HG03354 (cell line): ENCODE measurements around the gene CHST13.

Experiments
- ATAC-seq: cut with Tn5 transposase; IDR thresholded peaks from one replicate; pipeline ENCODE4 v1.9.1; 2021; ENCODE audit warnings: mild to moderate bottlenecking; ENCODE audit not compliant: unreplicated experiment, poor library complexity, severe bottlenecking

The CHST13 gene, protein sequence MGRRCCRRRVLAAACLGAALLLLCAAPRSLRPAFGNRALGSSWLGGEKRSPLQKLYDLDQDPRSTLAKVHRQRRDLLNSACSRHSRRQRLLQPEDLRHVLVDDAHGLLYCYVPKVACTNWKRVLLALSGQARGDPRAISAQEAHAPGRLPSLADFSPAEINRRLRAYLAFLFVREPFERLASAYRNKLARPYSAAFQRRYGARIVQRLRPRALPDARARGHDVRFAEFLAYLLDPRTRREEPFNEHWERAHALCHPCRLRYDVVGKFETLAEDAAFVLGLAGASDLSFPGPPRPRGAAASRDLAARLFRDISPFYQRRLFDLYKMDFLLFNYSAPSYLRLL

DNA sequence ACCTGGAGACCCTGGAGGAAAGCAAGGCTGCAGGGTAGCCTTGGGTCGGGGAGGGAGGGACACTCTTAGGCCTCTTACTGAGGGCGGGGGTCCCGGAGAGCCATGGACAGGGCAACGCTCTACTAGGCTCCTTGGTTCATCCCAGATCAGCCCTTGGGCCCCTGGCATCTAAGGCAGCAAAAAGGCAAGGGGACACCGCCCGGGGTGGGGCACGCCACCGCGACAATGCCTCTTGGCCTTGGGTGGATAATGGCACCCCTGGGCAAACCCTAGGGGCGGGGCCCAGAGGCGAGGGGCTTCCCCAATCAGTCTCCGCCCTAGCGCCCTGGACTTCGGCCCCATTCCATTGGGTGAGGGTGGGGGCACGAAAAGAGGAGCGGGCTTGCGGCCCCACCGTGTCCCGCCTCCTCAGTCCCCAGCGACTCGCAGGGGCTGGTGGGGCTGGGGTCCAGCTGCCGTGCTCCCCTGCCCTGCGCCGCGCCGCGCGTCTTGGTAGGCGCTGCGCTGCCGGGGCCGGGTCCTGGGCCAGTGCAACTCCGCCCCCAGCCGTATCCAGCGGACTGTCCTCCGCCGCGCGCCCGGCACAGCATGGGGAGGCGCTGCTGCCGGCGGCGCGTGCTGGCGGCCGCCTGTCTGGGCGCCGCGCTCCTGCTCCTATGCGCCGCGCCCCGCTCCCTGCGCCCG is at the start of gene CHST13:
Gene CHST13 (plus strand): TSS at position 411 of the 684 bp plus-strand sequence. CDS start 178 bp downstream, at position 589.
- no peak for ATAC-seq

DNA sequence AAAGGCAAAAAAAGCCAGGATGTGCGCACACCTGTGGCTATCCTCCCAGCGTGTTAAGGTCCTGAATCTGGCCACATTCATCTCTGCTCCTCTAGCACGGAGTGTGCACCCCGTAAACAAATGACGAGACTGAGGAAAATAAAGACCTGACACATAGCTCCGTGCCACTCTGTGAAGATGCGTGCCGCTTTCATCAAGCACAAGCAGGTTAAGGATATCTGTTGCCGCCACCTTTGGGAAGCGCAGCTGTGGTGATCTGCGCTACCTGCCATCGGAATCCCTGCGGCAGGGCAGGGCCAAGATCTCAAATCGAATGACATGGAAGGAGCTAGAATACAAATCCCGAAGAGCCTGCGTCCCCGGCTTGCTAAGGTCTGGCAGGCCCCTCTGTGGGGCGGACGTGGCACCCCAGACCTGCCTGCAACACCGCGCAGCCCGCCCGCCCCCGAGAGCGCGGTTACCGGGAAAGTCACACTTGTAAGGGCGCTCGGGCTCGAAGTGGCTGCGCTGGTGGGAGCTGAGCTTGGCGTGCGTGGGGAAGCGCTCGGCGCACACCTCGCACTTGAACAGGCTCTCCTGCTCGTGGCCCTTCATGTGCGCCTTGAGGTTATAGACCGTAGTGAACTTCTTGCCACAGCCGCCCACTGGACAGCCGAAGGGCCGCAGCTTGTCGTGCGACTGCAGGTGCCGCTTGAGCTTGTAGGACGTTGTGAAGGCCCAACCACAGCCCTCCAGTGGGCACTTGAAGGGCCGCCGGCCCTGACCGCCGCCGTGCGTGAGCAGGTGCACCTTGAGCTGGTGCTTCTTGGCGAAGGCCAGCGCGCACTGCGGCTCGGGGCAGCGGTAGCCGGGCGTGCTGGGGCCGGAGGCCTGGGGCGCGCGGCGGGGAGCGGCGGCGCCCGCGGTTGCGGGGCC is 49.2 kb upstream of the CHST13 start:
- peak; percentile 32 for ATAC-seq

DNA sequence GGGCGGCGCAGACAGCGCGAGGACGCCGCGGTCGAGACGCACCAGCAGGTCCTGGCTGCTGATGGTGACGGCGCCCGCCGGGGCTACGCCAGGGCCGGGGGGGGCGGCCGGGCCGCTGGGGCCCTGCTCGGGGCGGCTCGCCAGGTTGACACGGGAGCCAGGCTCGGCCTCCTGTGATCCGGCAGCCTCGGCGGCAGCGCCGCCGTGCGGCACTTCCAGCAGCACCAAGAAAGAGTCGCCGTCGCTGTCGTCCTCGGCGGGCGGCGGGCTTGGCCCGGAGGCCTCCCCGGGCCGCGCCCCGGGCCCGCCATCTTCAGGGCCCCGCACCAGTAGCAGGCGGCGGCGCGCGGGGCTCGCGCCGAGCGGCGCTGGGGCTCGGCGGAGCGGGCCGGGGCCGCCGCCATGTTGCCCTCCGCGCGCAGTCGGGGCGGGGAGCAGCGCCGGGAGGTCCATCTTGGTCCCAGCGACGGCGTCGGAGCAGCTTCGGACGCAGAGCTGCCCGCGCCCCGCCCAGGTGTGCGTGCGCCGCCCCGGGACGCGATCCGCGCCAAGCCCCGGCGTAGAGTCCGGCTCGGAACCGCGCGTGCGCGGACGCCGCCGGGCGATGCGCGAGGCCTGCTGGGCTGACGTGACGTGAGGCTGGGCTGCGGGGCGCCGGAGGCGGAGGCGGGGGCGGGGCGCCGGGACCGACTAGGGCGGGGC is 48.4 kb upstream of the CHST13 start, which contains the start of gene ZXDC:
Gene ZXDC (minus strand): TSS at position 479 of the 702 bp plus-strand sequence. CDS start 26 bp downstream, at position 453.
- ATAC-seq, result peak; percentile 81

DNA sequence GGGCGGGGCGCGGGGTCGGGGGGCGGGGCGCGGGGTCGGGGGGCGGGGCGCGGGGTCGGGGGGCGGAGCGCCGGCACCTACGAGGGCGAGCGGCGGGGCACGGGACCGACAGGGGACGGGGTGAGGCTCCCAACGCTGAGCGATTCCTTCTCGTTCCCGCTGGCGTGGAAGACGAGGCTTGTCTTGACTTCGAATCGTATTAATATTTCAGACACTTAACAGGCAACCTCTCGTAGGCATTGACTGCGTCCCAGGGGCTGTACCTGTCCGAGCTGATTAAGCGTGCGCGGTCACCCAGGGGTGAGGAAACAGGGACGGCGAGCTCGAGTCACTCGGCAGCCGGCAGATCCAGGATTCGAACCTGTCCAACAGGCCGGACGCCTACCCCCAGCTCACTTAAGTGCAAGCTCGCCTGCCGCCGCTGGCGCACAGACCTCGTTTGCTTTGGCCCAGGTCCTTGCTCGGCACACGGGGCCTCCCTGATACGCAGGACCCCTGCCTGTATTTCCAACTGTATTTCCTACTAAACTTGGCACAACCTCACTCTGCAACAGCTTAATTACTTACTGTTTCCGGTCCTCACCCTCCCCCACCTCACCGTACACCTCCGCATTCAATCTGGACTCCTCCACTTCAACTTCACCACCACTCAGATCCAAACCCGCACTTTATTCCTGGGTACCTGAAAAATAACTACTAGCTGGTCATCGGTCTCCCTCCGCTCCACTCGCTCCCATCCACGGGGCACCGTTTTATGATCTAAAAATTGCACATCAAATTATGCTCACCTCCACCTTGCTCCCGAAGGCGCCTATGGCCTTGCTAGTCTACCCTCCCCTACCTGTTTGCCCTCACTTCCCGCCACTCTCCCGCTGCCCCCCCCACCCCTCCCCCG is 47.5 kb upstream of the CHST13 start:
- peak; percentile 34 for ATAC-seq

DNA sequence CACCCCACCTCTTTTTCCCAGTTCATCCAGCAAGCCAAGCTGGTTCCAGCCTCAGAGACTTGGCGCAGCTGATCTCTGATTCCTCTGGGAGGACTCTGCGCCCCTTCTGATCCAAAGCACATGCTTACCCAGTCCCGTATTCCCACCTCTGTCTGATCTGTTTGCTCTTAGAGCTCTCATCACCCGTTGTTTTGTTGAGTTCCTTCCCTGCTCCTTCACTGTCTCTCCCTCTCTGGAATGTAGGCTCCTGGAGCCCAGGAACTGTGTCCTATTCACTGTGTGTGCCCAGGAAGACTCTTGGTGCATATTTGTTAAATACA is 46.9 kb upstream of the CHST13 start:
- no peak for ATAC-seq

DNA sequence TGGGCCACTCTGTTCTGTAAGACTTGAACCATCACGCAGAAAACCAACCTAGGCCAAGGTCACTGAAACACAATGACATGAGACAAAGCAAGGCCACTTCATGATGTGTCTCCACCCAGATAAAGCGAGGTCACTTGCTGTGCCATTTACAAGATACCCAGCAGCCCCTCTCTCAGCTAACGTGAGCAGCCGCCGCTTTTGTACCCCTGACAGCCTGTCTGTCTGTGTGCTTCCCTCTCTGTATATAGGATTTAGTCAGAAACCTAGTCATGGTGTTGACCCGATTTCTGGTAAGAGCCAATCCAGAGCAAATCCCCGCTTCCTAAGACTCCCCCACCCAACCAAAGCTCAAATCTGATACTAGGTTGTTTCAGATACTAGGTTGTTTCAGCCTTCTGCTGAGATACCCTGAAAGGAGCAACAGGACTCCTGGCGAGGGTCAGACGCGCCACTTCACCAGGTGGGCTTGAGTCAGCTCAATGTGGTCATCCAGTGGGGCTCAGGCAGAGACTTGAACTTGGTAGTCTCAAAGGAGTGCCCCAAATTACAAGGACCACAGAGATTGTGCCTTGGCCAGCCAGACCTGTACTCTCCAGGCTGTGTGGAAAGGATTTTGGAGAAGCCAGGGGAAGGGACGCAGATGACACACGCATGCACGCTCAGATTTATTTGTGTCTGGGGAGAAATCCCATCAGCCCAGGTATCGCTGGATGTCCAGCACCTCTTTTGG is 45.2 kb upstream of the CHST13 start:
- ATAC-seq, result no peak

DNA sequence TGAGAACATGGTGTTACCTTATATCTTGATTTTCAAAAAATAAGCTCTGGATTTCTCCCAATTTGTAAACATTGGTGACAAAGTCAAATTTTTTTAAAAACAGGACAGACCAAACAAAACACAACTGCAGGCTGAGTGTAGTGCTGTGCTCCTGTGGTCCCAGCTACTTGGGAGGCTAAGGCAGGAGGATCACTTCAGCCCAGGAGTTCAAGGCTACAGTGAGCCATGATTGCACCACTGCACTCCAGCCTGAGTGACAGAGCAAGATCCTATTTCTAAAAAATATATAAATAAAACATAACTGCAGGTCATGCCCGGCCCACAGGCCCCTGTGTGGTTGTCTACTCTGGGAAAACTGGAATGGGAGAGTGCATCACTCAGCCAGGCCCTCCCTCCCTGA is 44.3 kb upstream of the CHST13 start:
- no peak for ATAC-seq

DNA sequence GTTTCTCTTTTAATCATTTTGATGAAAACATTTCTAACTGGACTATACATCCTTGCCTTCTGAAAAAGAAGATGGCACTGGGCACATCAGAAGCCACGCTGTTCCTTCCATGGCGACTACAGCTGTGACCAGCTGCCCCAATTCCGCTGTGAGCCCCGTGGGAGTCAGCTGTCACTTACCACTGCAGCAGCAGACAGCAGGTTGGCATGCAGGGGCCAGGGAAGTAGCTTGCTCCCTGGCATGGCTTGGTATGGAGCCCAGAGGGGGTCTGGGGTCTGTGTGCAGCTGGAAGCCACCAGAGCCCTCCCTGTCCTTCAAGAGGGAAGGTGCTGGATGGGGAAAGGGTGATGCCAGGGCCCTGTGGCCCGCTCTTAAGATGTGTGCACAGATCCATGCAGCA is 43.7 kb upstream of the CHST13 start:
- no peak for ATAC-seq

DNA sequence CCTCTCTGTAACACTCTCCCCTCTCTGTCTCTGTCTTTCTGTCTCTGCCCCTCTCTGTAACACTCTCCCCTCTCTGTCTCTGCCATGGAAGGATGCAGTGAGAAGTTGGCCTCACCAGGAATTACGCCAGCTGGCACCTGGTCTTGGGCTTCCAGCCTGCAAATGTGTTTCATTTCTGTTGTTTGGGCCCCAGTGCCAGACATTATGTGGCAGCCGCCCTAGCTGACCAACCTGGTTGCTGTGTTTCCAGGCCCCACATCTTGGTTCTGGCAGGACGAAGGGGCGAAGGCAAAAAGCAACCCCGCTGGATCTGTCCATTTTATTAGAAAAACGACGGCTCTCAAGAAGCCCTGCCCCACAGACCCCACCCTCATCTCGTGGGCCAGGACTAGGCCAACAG is 43.1 kb upstream of the CHST13 start:
- ATAC-seq, result no peak

DNA sequence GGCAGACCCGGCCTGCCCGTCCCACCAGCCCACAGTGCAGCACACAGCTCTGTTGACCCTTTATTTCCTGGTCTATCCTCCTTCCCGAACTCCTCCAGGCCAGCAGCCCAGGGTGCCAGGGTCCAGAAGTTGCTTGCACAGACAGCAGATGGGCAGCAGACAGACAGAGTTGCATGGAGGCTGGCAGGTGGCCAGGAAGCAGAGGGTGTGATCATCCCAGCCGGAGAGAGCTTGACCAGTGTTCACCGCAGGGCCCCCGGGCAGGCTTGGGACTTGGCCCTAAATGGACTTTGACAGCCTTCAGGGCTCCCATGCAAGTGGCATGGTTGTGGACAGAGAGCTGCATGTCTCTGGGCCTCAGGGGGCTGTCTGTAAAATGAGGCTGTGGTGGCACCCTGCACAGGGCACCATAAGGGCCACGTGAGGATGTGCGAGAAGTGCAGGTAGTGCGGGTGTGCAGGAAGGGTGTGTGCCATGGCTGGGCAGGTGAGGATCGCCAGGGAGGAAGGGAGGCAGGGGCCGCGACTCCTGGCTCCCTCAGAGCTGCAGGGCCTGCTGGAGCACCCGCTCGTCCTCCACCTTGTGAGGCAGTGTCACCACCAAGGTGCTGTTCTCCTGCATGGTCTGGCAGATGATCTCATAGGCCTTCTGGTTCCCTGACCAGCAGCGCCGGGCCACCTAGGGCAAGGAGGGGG is 42.0 kb upstream of the CHST13 start:
- no peak for ATAC-seq

DNA sequence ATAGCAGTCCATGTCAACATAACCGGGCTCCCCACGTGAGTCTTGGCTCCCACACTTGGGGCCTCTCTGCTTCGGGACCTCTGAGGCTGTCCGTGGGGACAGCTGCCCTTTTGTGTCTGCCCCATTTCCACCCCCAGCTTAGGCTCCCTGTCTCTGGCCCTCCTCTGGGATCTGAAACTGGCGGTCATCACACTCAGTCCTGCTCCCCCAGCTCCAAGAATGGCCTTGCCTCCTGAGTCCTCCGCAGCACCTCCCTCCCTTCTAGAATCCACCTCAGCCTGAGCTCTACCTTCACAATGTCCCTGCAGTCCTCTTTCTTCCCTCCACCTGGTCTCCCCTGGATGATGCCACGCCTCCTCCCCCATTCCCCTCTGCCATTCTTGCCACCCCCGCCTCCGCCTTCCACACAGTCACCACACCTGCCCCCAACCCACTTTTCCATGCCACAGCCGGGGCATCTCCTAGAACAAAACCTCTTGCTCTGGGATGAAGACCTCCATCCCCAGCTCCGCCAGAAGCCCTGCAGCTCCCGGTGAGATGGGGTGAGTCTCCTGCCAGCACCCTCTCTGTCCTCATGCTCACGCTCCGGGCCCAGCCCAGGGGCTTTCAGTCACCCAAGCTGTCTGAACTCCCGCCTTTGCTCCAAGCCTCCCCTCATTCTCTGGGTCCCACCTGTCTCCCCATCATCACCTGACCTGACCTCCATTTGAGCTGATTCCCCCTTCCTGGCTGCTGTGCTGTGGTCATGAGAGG is 41.3 kb upstream of the CHST13 start:
- ATAC-seq, result no peak

DNA sequence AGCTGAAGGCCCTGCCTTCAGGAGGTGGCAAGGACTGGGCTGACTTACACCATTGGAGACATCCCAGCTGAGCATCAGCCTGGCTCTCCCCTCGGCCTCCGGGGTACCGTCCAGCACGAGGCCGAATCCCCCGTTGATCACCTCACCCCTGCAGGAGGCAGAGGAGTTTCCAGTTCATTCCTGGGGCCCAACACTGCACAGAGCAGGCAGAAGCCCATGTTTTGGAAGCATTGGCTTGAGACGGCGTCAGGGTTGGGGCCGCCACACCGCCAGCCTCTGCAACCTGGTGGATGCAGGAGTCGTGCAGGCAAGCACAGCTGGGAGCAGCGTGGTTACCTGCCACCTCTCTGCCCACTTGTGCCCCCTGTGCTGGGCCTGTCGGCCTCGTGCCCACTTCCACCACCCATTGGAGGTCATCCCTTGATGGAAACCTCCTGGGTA is 40.6 kb upstream of the CHST13 start:
- ATAC-seq, result no peak

DNA sequence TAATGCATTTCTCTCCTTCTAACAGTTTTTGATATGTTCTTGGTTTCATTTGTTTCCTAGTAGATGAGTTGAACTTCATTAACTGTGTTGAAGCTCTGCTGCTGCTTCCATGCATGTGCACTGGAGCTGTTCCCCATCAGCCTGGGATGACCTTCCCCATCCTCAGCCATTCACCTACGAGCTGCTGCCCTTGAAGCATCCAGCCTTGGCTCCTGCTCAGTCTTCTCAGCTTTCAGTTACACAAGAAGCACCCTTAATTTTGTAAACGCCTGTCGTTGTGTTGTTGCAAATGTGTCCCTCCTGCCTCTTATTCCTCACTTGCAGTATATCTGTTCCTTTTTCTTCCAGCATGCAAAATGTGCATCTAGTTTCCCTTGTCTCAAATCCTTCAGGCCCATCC is 39.8 kb upstream of the CHST13 start:
- no peak for ATAC-seq

DNA sequence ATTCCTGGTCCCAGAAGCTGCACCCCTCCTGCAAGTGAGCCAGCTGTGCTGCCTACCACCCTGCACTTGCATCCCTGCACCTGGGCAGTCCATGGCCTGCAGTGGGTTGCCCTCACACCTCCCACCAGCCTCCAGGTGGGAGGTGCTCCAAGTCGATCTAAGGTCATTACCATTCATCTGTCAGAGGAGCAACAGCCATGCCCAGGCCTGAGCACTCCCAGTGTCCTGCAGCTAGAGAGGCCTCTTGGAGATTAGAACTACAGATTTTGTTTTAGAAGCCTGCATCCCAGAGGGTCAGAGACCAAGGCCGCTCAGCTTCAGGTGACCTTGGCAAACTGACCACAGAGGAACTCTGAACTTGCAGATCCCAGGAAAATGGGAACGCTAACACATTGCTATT is 39.3 kb upstream of the CHST13 start:
- ATAC-seq, result no peak

DNA sequence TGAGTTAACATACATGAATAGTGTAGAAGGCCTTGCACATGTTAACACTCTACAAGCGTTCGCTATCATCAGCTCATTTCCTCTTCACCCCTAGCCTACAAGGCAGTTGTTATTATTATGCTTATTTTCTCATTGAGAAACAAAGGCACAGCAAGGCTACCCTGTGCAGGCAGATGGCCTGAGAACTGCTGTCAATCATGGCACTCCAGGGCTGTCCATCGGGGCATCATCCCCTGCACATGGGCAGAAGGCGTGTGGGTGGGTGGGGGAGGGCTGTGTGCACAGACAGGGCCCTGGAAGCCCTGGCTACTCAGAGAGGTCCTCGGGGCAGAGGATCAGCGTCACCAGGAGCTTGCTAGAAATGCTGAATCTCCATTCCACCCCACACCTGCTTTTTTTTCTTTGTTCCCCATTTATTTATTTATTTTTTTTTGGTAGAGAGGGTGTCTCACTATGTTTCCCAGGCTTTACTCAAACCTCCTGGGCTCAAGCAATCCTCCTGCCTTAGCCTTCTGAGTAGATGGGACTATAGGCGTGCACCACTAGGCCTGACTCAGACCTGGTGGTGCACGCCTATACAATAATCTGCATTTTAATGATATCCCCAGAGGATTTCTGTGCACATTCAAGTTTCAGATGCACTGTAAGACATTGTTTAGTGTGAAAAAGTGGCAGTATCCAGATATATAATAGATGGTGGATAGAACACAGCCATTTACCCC is 38.6 kb upstream of the CHST13 start:
- no peak for ATAC-seq

DNA sequence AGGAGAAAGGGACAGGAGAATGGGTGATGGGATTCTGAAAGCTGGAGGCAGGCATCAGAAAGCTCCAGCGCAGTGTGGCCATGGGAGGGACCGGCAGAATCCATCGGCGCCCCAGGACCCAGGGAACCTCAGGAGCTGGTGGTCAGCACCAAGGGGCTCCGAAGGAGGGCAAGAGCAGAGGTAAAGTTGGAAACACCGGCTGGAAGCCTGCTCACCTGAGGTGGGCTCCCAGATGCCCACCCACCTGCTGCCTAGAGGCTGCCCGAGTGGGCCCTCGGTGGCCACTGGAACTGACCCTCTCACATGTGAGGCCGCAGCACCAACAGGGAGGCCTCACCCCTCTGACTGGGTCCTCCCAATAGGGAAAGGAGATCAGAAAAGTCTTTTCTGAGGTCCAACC is 38.0 kb upstream of the CHST13 start:
- no peak for ATAC-seq
